Measurements from ENCODE around the gene MMRN2.
"Not testable (repeated sequence)": the region's sequence is repeated elsewhere in the genome, so short reads cannot be mapped to it uniquely, and the experiment has no call there.

Gene MMRN2

GRCh38 chr10:86981716-86982115 lies 24.3 kb upstream of the MMRN2 start:
- no peak for DNase-seq (ENCODE audit: low read depth)
- TF ChIP-seq CTCF (IDR thresholded peaks at IDR 0.05; ENCODE audit: control insufficient read depth, insufficient read depth, low read depth, low read length, missing control alignments) = no peak
- no peak overlapping the region for H3K4me3 ChIP-seq (ENCODE audit: control insufficient read depth, low read depth, low read length)

GRCh38 chr10:86981020-86981419 lies 23.6 kb upstream of the MMRN2 start:
- not testable (repeated sequence) for DNase-seq (ENCODE audit: low read depth); H3K4me3 ChIP-seq (ENCODE audit: control insufficient read depth, low read depth, low read length)

- no peak for TF ChIP-seq CTCF (IDR thresholded peaks at IDR 0.05; ENCODE audit: control insufficient read depth, insufficient read depth, low read depth, low read length, missing control alignments)
- DNase-seq (ENCODE audit: low read depth) = no peak
- no peak overlapping the region for H3K4me3 ChIP-seq (ENCODE audit: control insufficient read depth, low read depth, low read length)
Measured at GRCh38 chr10:86979977-86980448, 22.6 kb upstream of the MMRN2 start.

- no peak for DNase-seq (ENCODE audit: low read depth)
- H3K4me3 ChIP-seq (ENCODE audit: control insufficient read depth, low read depth, low read length) = no peak overlapping the region
- TF ChIP-seq CTCF (IDR thresholded peaks at IDR 0.05; ENCODE audit: control insufficient read depth, insufficient read depth, low read depth, low read length, missing control alignments) = no peak
Measured at GRCh38 chr10:86979296-86979818, 21.9 kb upstream of the MMRN2 start.

GRCh38 chr10:86978457-86978856 lies 21.0 kb upstream of the MMRN2 start:
- not testable (repeated sequence) for H3K4me3 ChIP-seq (ENCODE audit: control insufficient read depth, low read depth, low read length); DNase-seq (ENCODE audit: low read depth)

- no peak overlapping the region for H3K4me3 ChIP-seq (ENCODE audit: control insufficient read depth, low read depth, low read length)
- TF ChIP-seq CTCF (IDR thresholded peaks at IDR 0.05; ENCODE audit: control insufficient read depth, insufficient read depth, low read depth, low read length, missing control alignments) = no peak
- no peak for DNase-seq (ENCODE audit: low read depth)
Measured at GRCh38 chr10:86976362-86977056, 19.1 kb upstream of the MMRN2 start.

GRCh38 chr10:86974484-86974883 lies 17.1 kb upstream of the MMRN2 start:
- TF ChIP-seq CTCF (IDR thresholded peaks at IDR 0.05; ENCODE audit: control insufficient read depth, insufficient read depth, low read depth, low read length, missing control alignments) = no peak
- no peak for DNase-seq (ENCODE audit: low read depth)
- H3K4me3 ChIP-seq (ENCODE audit: control insufficient read depth, low read depth, low read length) = no peak overlapping the region
